Fibroblast of upper back skin (primary cell): ENCODE results near the gene RNF135.
"Not testable (repeated sequence)": the region's sequence is repeated elsewhere in the genome, so short reads cannot be mapped to it uniquely, and the experiment has no call there.

Experiments
- DNase-seq: peaks from one replicate; pipeline ENCODE4 v3.0.0-alpha.2; 2013

RNF135 gene

GRCh38 chr17:30956764-30957374 is 14.0 kb upstream of the RNF135 start:
- no peak for DNase-seq

GRCh38 chr17:30957741-30958140 is 13.1 kb upstream of the RNF135 start:
- DNase-seq = no peak

GRCh38 chr17:30958187-30958586 is 12.7 kb upstream of the RNF135 start:
- DNase-seq = no peak

GRCh38 chr17:30961209-30962188 is 9.3 kb upstream of the RNF135 start:
- DNase-seq = peak; percentile 55

- not testable (repeated sequence) for DNase-seq
These were observed 6.5 kb upstream of the RNF135 start for GRCh38 chr17:30964312-30964711.

GRCh38 chr17:30964876-30965275 is 6.0 kb upstream of the RNF135 start:
- peak; percentile 30 for DNase-seq

- no peak for DNase-seq
These were observed 5.2 kb upstream of the RNF135 start for GRCh38 chr17:30965686-30966085.

- not testable (repeated sequence) for DNase-seq
These were observed 2.9 kb upstream of the RNF135 start for GRCh38 chr17:30967911-30968310.

- peak; percentile 6 for DNase-seq
These were observed 629 bp upstream of the RNF135 start for GRCh38 chr17:30969989-30970830.

- no peak for DNase-seq
These were observed 4.4 kb downstream of the RNF135 start for GRCh38 chr17:30975042-30975820.

GRCh38 chr17:30979919-30980318 is 9.1 kb downstream of the RNF135 start:
- not testable (repeated sequence) for DNase-seq

- DNase-seq = no peak
These were observed 11.0 kb downstream of the RNF135 start for GRCh38 chr17:30981531-30982519.

- DNase-seq = no peak
These were observed 12.0 kb downstream of the RNF135 start for GRCh38 chr17:30982855-30983254.

- no peak for DNase-seq
These were observed 19.6 kb downstream of the RNF135 start for GRCh38 chr17:30990458-30990857.

GRCh38 chr17:30992551-30992950 is 21.7 kb downstream of the RNF135 start:
- no peak for DNase-seq

- DNase-seq = no peak
These were observed 24.5 kb downstream of the RNF135 start for GRCh38 chr17:30995347-30995746.

GRCh38 chr17:30996486-30996885 is 25.6 kb downstream of the RNF135 start:
- DNase-seq = no peak

GRCh38 chr17:30997270-30997669 is 26.4 kb downstream of the RNF135 start:
- no peak for DNase-seq

- no peak for DNase-seq
These were observed 27.0 kb downstream of the RNF135 start for GRCh38 chr17:30997842-30998241.

- no peak for DNase-seq
These were observed 31.2 kb downstream of the RNF135 start for GRCh38 chr17:31002047-31002446.

GRCh38 chr17:31003225-31003866 is 32.5 kb downstream of the RNF135 start:
- no peak for DNase-seq
